ENCODE data around the gene INAFM1.
A peak's percentile ranks its signal among the peaks of the same experiment; 100 is the strongest.

Gene INAFM1

GRCh38 chr19:47274071-47274890 is at the start of gene INAFM1:
TSS of gene INAFM1 (plus strand) at chr19:47274885. CDS start at chr19:47274920, 35 bp downstream.
- DNase-seq: peak; percentile 84

GRCh38 chr19:47225746-47226425 is 48.8 kb upstream of the INAFM1 start:
- peak; percentile 62 for DNase-seq

- no peak for DNase-seq
These were observed 48.0 kb upstream of the INAFM1 start for GRCh38 chr19:47226426-47227351.

GRCh38 chr19:47227352-47228167 is 47.1 kb upstream of the INAFM1 start:
- peak; percentile 36 for DNase-seq

- DNase-seq: no peak
These were observed 46.3 kb upstream of the INAFM1 start for GRCh38 chr19:47228168-47228936.

GRCh38 chr19:47228937-47229675 is 45.6 kb upstream of the INAFM1 start:
- DNase-seq: no peak

- DNase-seq: no peak
These were observed 45.0 kb upstream of the INAFM1 start for GRCh38 chr19:47229676-47230053.

- DNase-seq: no peak
These were observed 44.4 kb upstream of the INAFM1 start for GRCh38 chr19:47230054-47230920.

- no peak for DNase-seq
These were observed 43.8 kb upstream of the INAFM1 start, which contains the start of gene BBC3 for GRCh38 chr19:47230921-47231214. TSS of gene BBC3 (minus strand) at chr19:47231199. CDS start at chr19:47228431, 2,768 bp downstream.

GRCh38 chr19:47231215-47232054 is 43.2 kb upstream of the INAFM1 start:
- no peak for DNase-seq

GRCh38 chr19:47232422-47233211 is 42.1 kb upstream of the INAFM1 start:
- DNase-seq: no peak

- no peak for DNase-seq
These were observed 38.5 kb upstream of the INAFM1 start for GRCh38 chr19:47236072-47236675.

GRCh38 chr19:47239152-47239551 is 35.5 kb upstream of the INAFM1 start:
- DNase-seq: no peak

- DNase-seq: peak; percentile 64
These were observed 34.9 kb upstream of the INAFM1 start for GRCh38 chr19:47239610-47240296.

- DNase-seq: no peak
These were observed 34.1 kb upstream of the INAFM1 start for GRCh38 chr19:47240556-47240955.

- peak; percentile 46 for DNase-seq
These were observed 33.4 kb upstream of the INAFM1 start for GRCh38 chr19:47240996-47241918.
